Left lung (tissue), 10 donors: Measurements from ENCODE around the gene BMPR2. TPM values are rescaled to one million over a fixed set of nuclear protein-coding genes. Genes with fewer than 3 reads are reported as not detected.
"Not testable (repeated sequence)": the region's sequence is repeated elsewhere in the genome, so short reads cannot be mapped to it uniquely, and the experiment has no call there.

Experiments used
- ATAC-seq: fragments of 200-7000 bp; cut with Tn5 transposase; one replicate; pipeline ENCODE4 v1.9.1; 2020; ENCODE audit warnings: moderate library complexity
- DNase-seq, 4 donors: peaks; one replicate each; pipeline ENCODE4 v3.0.0-alpha.2; 2013 to 2020
- H3K27ac ChIP-seq, 2 donors: fragments of 200-600 bp; sonication (generic) in 1 of 2; one replicate each; pipeline versions ENCODE4 v1.5.0 to v1.8.0; 2020 to 2021
- H3K27me3 ChIP-seq, 2 donors: fragments of 200-600 bp; sonication (generic) in 1 of 2; one replicate each; pipeline versions ENCODE4 v1.5.0 to v1.8.0; 2020 to 2021
- H3K36me3 ChIP-seq, 2 donors: fragments of 200-600 bp; sonication (generic) in 1 of 2; one replicate each; pipeline versions ENCODE4 v1.5.0 to v1.8.0; 2020 to 2021
- H3K4me1 ChIP-seq, 2 donors: fragments of 200-600 bp; one replicate each; pipeline ENCODE4 v1.8.0; 2021
- H3K4me3 ChIP-seq, 2 donors: fragments of 200-600 bp; sonication (generic) in 1 of 2; one replicate each; pipeline versions ENCODE4 v1.5.0 to v1.8.0; 2020 to 2021; ENCODE audit warnings: mild to moderate bottlenecking in 1 of 2
- H3K9me3 ChIP-seq, 2 donors: fragments of 200-600 bp; sonication (generic) in 1 of 2; one replicate each; pipeline versions ENCODE4 v1.5.0 to v1.8.0; 2020 to 2021
- CTCF ChIP-seq, 2 donors: fragments of 200-600 bp; sonication (generic) in 1 of 2; IDR thresholded peaks; one replicate each; pipeline versions ENCODE4 v1.5.0 to v1.8.0; 2021; ENCODE audit warnings: antibody characterized with exemption in 2 of 2
- intact Hi-C, 2 donors: fragments of 100-400 bp; cut with DNase I; formaldehyde crosslinking; loops; one replicate each; pipeline versions ENCODE4 v1.11.2 to v1.14.2; 2022
- polyA plus RNA-seq, 6 donors: library from polyadenylated mRNA; unstranded; fragments of 120-200 nt; gene quantifications; one replicate each; pipeline ENCODE4 v1.2.1, GENCODE V29; 2013; ENCODE audit not compliant: insufficient read length in 6 of 6
- total RNA-seq, 2 donors: library from RNA; stranded (reverse); fragmentation: NEBNext Ultra II Directional; extraction: Animal tissue kit (Norgen Biotek cat#: 25700); gene quantifications; one replicate each; pipeline ENCODE4 v1.2.1, GENCODE V29; 2021
- donor health status: DM: no; HTN: yes; CAD: no.
- donor health status: DM: no; HTN: no; CAD: no.

Gene BMPR2
- total and polyA plus RNA-seq, 8 donors = 68.3 to 99.7 (median 83.6) TPM

GRCh38 chr2:202495230-202495604 lies 119.1 kb downstream of the BMPR2 start:
- Histone ChIP-seq H3K27ac (no peak overlapping the region), H3K27me3 (no peaks in the 10 kb centered on the region), H3K9me3 (no peaks in the 10 kb centered on the region), H3K4me1 (peaks cover 3 to 15% of the 10 kb centered on the region in 2 donors), H3K36me3 (no peaks in the 10 kb centered on the region), H3K4me3 (no peak overlapping the region)
- ATAC-seq (no peak), DNase-seq (no peak)
- intact Hi-C loops = no loop called here
- no peak for TF ChIP-seq CTCF (IDR thresholded peaks at IDR 0.05)

GRCh38 chr2:202496835-202497472 lies 120.8 kb downstream of the BMPR2 start:
- H3K9me3 ChIP-seq, ATAC-seq, DNase-seq, H3K27ac ChIP-seq, H3K27me3 ChIP-seq, intact Hi-C loops, H3K4me3 ChIP-seq, H3K36me3 ChIP-seq: not testable (repeated sequence)
- H3K4me1 ChIP-seq = peaks cover 3 to 15% of the 10 kb centered on the region in 2 donors

GRCh38 chr2:202497473-202497866 lies 121.3 kb downstream of the BMPR2 start:
- H3K27me3 ChIP-seq, intact Hi-C loops, H3K9me3 ChIP-seq, H3K4me3 ChIP-seq, H3K27ac ChIP-seq, ATAC-seq, H3K36me3 ChIP-seq, DNase-seq: not testable (repeated sequence)
- H3K4me1 ChIP-seq = peaks cover 3 to 15% of the 10 kb centered on the region in 2 donors

GRCh38 chr2:202499841-202500240 lies 123.7 kb downstream of the BMPR2 start:
- H3K9me3 ChIP-seq, H3K27me3 ChIP-seq, H3K4me3 ChIP-seq, H3K4me1 ChIP-seq, H3K27ac ChIP-seq, intact Hi-C loops, ATAC-seq, H3K36me3 ChIP-seq, DNase-seq: not testable (repeated sequence)

- H3K27me3 ChIP-seq, H3K4me1 ChIP-seq, DNase-seq, ATAC-seq, H3K4me3 ChIP-seq, H3K9me3 ChIP-seq, H3K36me3 ChIP-seq, H3K27ac ChIP-seq, intact Hi-C loops: not testable (repeated sequence)
Measured at GRCh38 chr2:202503276-202503675, 127.1 kb downstream of the BMPR2 start.

GRCh38 chr2:202508686-202509085 lies 132.6 kb downstream of the BMPR2 start:
- Histone ChIP-seq H3K4me3 (no peak overlapping the region), H3K27ac (no peak overlapping the region), H3K4me1 (no peaks in the 10 kb centered on the region), H3K36me3 (peaks cover 0 to 8% of the 10 kb centered on the region in 2 donors), H3K9me3 (no peaks in the 10 kb centered on the region), H3K27me3 (no peaks in the 10 kb centered on the region)
- ATAC-seq = no peak
- no peak for TF ChIP-seq CTCF (IDR thresholded peaks at IDR 0.05)
- intact Hi-C loops = no loop called here
- DNase-seq = no peak

- intact Hi-C loops = no loop called here
- ATAC-seq = no peak
- no peak for DNase-seq
- Histone ChIP-seq H3K4me3 (no peak overlapping the region), H3K27me3 (no peaks in the 10 kb centered on the region), H3K4me1 (no peaks in the 10 kb centered on the region), H3K36me3 (peaks cover 0 to 15% of the 10 kb centered on the region in 2 donors), H3K9me3 (no peaks in the 10 kb centered on the region), H3K27ac (no peak overlapping the region)
- TF ChIP-seq CTCF (IDR thresholded peaks at IDR 0.05) = no peak
Measured at GRCh38 chr2:202510911-202511310, 134.8 kb downstream of the BMPR2 start.
